GM21717 (cell line): Measurements from ENCODE around the gene TUT7.
A peak's percentile ranks its signal among the peaks of the same experiment; 100 is the strongest.
"Not testable (repeated sequence)": the region's sequence is repeated elsewhere in the genome, so short reads cannot be mapped to it uniquely, and the experiment has no call there.

Source experiments
- ATAC-seq: cut with Tn5 transposase; IDR thresholded peaks from one replicate; pipeline ENCODE4 v1.9.1; 2021; ENCODE audit warnings: mild to moderate bottlenecking, moderate library complexity; ENCODE audit not compliant: unreplicated experiment

The TUT7 gene

GRCh38 chr9:86351880-86352279 is 2.3 kb downstream of the TUT7 start:
- ATAC-seq: no peak

- peak; percentile 29 for ATAC-seq
These were observed 4.0 kb downstream of the TUT7 start for GRCh38 chr9:86350006-86350760.

DNA sequence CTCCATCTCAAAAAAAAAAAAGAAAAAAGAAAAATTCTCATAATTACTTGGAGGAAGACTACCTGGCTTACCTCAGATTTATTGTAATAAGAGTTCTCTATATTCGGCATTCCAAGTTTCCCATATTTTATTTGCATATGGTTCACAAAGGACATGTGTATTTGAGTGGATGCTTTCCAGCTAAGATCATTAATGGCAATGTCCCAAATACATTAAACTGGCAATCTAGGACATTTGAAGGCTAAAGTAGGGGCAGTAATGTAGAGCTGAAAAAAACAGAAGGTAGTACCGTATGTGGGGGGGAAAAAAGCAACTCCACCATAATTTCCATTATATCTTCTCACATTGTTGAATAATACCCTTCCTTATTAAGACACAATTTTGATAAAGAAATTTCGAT is 4.9 kb downstream of the TUT7 start:
- no peak for ATAC-seq

GRCh38 chr9:86347991-86348390 is 6.2 kb downstream of the TUT7 start:
- no peak for ATAC-seq

DNA sequence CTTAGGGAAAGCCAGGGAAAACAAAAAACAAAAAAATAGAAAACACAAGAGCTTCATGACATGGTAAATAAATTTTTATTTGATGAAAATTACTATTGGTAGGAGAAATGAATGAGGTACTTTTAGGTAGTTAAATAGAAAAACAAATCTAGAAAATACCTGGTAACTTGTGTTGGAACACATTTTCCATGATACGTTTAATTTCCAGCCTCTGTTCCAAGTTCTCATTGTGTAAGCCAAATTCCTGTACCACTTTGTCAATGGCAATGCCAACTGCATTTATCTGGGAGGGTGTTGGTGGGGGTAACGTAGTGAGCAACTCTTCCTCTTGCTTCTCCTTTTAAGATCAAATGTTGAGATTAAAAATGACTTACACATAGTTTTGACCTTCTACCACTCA is 9.4 kb downstream of the TUT7 start:
- no peak for ATAC-seq

DNA sequence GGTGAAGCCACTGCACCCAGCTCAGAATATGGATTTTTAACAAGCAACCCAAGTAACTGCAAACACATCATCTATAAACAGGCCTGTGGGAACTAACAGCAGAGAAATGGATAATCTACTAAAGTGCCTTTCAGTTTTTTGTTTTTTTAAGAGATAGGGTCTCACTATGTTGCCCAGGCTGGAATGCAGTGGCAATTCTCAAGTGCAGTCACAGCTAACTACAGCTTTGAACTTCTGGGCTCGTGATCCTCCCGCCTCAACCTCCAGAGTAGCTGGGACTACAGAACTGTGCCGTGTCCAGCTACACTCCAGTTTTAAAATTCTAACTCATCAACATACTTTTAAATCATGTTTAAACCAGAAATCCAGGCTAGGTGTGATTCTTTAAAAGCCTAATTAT is 11.9 kb downstream of the TUT7 start:
- no peak for ATAC-seq

DNA sequence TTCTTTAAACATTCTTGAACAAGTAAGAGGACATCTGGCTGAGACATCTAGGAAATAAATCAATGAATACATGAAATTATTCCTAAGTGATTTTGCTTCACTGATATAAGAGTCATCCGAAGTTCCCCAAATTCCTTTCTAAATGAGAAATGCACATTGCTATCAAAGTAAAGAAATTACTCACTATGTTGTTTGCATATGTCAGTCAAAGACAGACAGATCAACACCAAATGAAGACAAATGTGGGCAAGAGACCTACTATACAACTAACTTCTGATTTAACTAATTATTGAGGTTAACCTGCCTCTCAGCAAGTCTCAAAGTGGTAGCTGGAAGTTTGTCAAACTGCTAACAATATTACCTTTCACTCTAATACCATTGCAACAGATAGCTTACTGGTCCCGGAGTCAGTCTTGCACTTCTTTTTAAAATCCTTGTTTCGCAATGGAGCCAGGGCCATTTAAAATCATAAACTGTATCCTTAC is 13.2 kb downstream of the TUT7 start:
- no peak for ATAC-seq

- ATAC-seq: no peak
These were observed 13.7 kb downstream of the TUT7 start for GRCh38 chr9:86340356-86341006.

DNA sequence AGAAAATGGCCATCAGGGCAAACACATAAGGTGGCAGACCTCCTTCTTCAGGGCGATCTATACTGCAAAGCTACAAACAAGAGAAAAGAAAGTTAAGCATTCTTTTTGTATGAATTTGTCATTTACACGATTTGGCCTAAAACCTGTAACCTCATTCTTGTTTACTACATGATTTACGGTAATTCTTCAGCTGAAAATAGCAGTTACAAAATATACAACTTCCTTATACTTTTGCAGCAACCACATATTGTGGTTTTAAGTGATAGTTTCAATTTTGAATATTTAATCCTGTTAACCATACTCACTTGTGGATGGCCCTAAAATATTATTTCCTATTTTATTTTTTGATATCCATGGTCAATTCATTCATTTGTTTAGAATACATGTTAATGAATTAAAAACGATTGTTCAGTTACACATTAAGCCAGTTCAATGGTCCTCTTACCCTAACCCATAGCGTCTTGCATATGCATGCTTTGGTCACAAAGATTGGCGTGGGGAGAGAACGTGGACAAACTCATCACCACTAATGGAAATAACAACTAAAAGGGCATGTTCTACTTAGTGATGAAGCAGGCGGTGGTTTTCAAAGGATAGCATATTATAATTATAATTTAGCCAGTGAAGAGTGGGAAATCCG is 16.6 kb downstream of the TUT7 start:
- no peak for ATAC-seq

DNA sequence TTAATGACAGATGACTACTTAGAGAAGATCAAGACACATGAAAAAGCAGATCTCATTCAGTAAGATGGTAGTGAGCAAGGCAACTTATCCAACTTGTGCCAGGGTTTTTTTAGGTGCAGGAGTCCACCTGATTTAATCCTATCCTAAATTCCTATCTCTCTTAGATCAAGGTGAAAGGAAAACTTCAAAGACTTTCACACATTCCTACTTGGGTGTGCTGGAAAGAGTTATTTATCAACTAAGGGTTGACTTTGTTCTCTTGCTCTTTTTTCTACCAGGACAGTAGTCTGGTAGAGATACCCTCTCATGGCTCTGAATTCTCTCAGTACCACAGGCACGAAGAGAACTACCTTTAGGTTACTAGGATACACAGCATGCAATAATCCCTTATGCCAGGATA is 18.2 kb downstream of the TUT7 start:
- ATAC-seq: no peak

- ATAC-seq: no peak
These were observed 20.6 kb downstream of the TUT7 start for GRCh38 chr9:86333651-86334050.

GRCh38 chr9:86330186-86330585 is 24.0 kb downstream of the TUT7 start:
- no peak for ATAC-seq

- ATAC-seq: no peak
These were observed 24.6 kb downstream of the TUT7 start for GRCh38 chr9:86329649-86330048.

- ATAC-seq: no peak
These were observed 26.1 kb downstream of the TUT7 start for GRCh38 chr9:86328156-86328555.

DNA sequence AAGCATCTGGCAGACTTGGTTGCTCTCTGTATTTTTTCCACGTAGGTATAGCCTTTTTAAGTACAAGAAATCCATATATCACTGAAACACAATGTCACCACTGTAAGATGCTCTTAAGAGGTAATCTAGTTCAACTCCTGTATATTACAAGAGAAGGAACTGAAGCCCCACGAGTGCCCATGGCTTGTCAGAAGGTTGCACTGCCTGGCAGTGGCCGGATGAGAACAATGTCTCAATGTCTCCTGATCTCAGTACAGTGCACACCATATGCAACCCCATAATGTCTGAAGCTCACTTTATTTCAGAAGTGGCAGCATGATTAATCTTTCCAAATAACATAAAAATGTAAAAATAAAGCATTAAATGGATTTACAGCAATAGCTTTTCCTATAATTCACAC is 27.7 kb downstream of the TUT7 start:
- no peak for ATAC-seq

- ATAC-seq: no peak
These were observed 29.3 kb downstream of the TUT7 start for GRCh38 chr9:86324901-86325300.

GRCh38 chr9:86324308-86324707 is 29.9 kb downstream of the TUT7 start:
- no peak for ATAC-seq

DNA sequence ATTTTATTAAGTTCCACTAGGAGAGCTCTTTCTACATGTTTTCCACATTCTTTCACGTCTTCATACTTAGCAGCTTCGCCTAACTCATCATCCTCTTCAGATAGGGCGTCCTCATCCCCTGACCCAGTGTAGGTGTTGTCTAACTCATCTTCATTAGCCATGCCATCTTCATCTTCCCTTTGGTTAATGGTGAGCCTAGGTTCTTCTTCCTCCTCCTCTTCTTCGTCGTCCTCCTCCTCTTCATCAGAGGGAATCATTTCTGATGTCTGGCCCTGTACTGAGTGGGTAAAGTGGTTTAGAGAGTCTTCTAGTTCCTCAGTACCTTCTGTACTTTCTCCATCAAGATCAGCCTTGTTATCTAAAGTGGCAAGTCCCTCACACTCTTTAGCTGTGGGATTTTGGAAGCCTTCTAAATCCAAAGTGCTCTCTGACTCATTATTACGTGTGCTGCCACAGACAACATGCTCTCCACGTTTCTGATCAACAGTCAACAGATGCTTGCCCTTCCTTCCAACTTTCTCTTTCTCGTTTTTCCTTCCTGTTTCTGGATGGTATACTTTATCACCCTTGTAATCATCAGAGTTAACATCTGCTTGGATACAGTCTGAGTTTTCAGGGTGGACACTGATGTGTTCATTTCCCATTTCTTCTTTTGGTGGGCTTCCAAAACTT is 31.1 kb downstream of the TUT7 start:
- no peak for ATAC-seq

DNA sequence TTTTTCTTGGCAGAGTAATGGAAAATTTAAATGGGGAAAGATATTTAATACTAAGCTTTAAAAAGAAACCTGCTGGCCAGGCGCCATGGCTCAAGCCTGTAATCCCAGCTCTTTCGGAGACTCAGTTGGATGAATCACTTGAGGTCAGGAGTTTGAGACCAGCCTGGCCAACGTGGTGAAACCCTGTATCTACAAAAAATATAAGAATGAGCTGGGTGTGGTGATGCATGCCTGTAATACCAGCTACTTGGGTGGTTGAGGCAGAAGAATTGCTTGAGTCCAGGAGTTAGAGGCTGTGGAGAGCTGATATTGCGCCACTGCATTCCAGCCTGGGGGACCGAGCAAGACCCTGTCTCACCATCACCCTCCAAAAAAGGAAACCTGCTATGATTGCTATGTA is 32.8 kb downstream of the TUT7 start:
- no peak for ATAC-seq

- ATAC-seq: no peak
These were observed 36.0 kb downstream of the TUT7 start for GRCh38 chr9:86318187-86318586.

DNA sequence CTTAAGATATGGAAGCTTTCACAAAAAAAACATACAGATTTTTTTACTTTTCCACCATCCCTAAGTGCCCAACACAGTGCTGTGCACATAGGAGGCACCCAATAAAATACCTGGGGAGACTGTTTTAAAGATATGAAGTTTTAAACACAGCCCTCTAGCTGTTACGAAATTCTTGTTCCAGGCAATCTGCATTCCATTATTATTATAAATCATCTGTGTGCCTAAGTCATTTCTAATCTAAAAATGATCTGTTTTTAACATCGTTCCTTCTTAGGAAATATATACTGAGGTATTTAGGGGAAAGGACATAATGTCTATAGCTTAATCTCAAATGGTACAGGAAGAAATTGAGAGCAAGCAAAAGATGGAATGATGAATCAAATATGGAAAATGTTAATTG is 39.1 kb downstream of the TUT7 start:
- no peak for ATAC-seq

- not testable (repeated sequence) for ATAC-seq
These were observed 41.3 kb downstream of the TUT7 start for GRCh38 chr9:86312959-86313358.
